Gastrocnemius medialis (tissue), 4 donors: Measurements from ENCODE around the gene AVEN. TPM values are rescaled to one million over a fixed set of nuclear protein-coding genes. Genes with fewer than 3 reads are reported as not detected.

Experiments
- ATAC-seq, 2 donors: fragments of 150-250 bp; one replicate each; pipeline ENCODE4 v1.9.1; 2016
- DNase-seq, 2 donors: peaks; one replicate each; pipeline ENCODE4 v3.0.0-alpha.2; 2019
- H3K27ac ChIP-seq, 4 donors: fragments of 200-600 bp; sonication (generic); 1 replicate in 1 of 4; 2 replicates in 3 of 4; pipeline ENCODE4 v1.5.1; 2016 to 2018; ENCODE audit warnings: mild to moderate bottlenecking in 2 of 4, moderate library complexity in 1 of 4
- H3K27me3 ChIP-seq, 3 donors: fragments of 200-600 bp; sonication (generic) in 2 of 3; 1 replicate in 1 of 3; 2 replicates in 2 of 3; pipeline versions ENCODE4 v1.5.1 to v1.6.0; 2016 to 2019; ENCODE audit warnings: mild to moderate bottlenecking in 1 of 3, moderate library complexity in 1 of 3
- H3K36me3 ChIP-seq, 2 donors: fragments of 200-600 bp; sonication (generic) in 1 of 2; one replicate each; pipeline ENCODE4 v1.5.1; 2017 to 2018
- H3K4me1 ChIP-seq, 2 donors: fragments of 200-600 bp; sonication (generic) in 1 of 2; one replicate each; pipeline ENCODE4 v1.5.1; 2016 to 2017; ENCODE audit warnings: mild to moderate bottlenecking in 2 of 2
- H3K4me3 ChIP-seq, 4 donors: fragments of 200-600 bp; sonication (generic) in 3 of 4; 1 replicate in 1 of 4; 2 replicates in 3 of 4; pipeline ENCODE4 v1.5.1; 2016 to 2019; ENCODE audit warnings: mild to moderate bottlenecking in 2 of 4
- H3K9me3 ChIP-seq, 3 donors: fragments of 200-600 bp; sonication (generic) in 2 of 3; 1 replicate in 1 of 3; 2 replicates in 2 of 3; pipeline ENCODE4 v1.5.1; 2016 to 2019
- CTCF ChIP-seq, 5 experiments: fragments of 450-650 bp in 3 of 5; fragments of 200-600 bp in 2 of 5; sonication (generic) in 2 of 5; IDR thresholded peaks in 4 of 5; conservative IDR thresholded peaks in 1 of 5; 1 replicate in 4 of 5; 2 replicates in 1 of 5; pipeline ENCODE4 v1.5.1; 2016 to 2019; ENCODE audit warnings: antibody characterized with exemption in 5 of 5, mild to moderate bottlenecking in 3 of 5, moderate library complexity in 3 of 5
- POLR2A ChIP-seq, 2 donors: fragments of 450-650 bp; IDR thresholded peaks; one replicate each; pipeline ENCODE4 v1.6.1; 2017; ENCODE audit warnings: antibody characterized with exemption in 2 of 2, mild to moderate bottlenecking in 2 of 2, moderate library complexity in 2 of 2
- in situ Hi-C, 4 donors: fragments of 200-750 bp; cut with MboI; loops; one replicate each; pipeline versions ENCODE4 v1.15.0 to v1.8.0; 2017; ENCODE audit warnings: low sequenced_read_pairs in 4 of 4
- intact Hi-C: fragments of 100-400 bp; cut with DNase I; formaldehyde crosslinking; loops from one replicate; pipeline ENCODE4 v1.15.1; 2023; ENCODE audit warnings: low total_unique reads
- total RNA-seq, 4 donors: library from RNA; depleted of rRNA; stranded (reverse); fragments of >200 nt; gene quantifications; one replicate each; pipeline versions ENCODE4 v1.1.0 to v1.2.3, GENCODE V29; 2016

AVEN gene
- total RNA-seq, 4 donors from 2014 or later = 17.4 to 36.2 (median 21.5) TPM

- no peaks in the 10 kb centered on the region for H3K36me3 ChIP-seq
- no peaks in the 10 kb centered on the region for H3K4me1 ChIP-seq
- no peak overlapping the region for H3K27ac ChIP-seq
- no peak overlapping the region for H3K4me3 ChIP-seq
- TF ChIP-seq POLR2A (IDR thresholded peaks at IDR 0.05) = no peak
- TF ChIP-seq CTCF (IDR thresholded peaks at IDR 0.05 in 4 of 5, conservative IDR thresholded peaks at IDR 0.05 in 1 of 5) = no peak
- no peaks in the 10 kb centered on the region for H3K27me3 ChIP-seq
- in situ Hi-C loops (loop anchor here in 1 of 4 donors (10.0 kb wide), 1 partner anchor 58 kb away; the partner anchor contains the start of genes EMC7 and PGBD4), intact Hi-C loops (no loop called here)
- ATAC-seq (no peak), DNase-seq (no peak)
- H3K9me3 ChIP-seq = no peaks in the 10 kb centered on the region
Observed at GRCh38 chr15:34046471-34047145, 7.6 kb upstream of the AVEN start.

- DNase-seq = no peak
- Histone ChIP-seq H3K27me3 (no peaks in the 10 kb centered on the region), H3K36me3 (no peaks in the 10 kb centered on the region), H3K4me1 (peaks cover 6 to 9% of the 10 kb centered on the region in 2 donors), H3K9me3 (no peaks in the 10 kb centered on the region), H3K27ac (no peak overlapping the region), H3K4me3 (no peak overlapping the region)
- intact Hi-C loops = no loop called here
- no peak for ATAC-seq
- in situ Hi-C loops = loop anchor here in 1 of 4 donors (10.0 kb wide), 1 partner anchor 61 kb away; the partner anchor contains the start of genes EMC7 and PGBD4
- TF ChIP-seq POLR2A (IDR thresholded peaks at IDR 0.05) (no peak), CTCF (IDR thresholded peaks at IDR 0.05 in 4 of 5, conservative IDR thresholded peaks at IDR 0.05 in 1 of 5) (no peak)
Observed at GRCh38 chr15:34043813-34044212, 4.8 kb upstream of the AVEN start.

GRCh38 chr15:34043391-34043790 is 4.4 kb upstream of the AVEN start:
- H3K27me3 ChIP-seq = no peaks in the 10 kb centered on the region
- peaks cover 6 to 9% of the 10 kb centered on the region in 2 donors for H3K4me1 ChIP-seq
- in situ Hi-C loops = loop anchor here in 1 of 4 donors (10.0 kb wide), 1 partner anchor 61 kb away; the partner anchor contains the start of genes EMC7 and PGBD4
- H3K9me3 ChIP-seq = no peaks in the 10 kb centered on the region
- ATAC-seq = no peak
- no peak for TF ChIP-seq POLR2A (IDR thresholded peaks at IDR 0.05)
- TF ChIP-seq CTCF (IDR thresholded peaks at IDR 0.05 in 4 of 5, conservative IDR thresholded peaks at IDR 0.05 in 1 of 5) = no peak
- H3K4me3 ChIP-seq = no peak overlapping the region
- no peaks in the 10 kb centered on the region for H3K36me3 ChIP-seq
- no peak overlapping the region for H3K27ac ChIP-seq
- intact Hi-C loops = no loop called here
- DNase-seq = no peak

GRCh38 chr15:34039790-34040113 is 748 bp upstream of the AVEN start:
- Histone ChIP-seq H3K27me3 (no peaks in the 10 kb centered on the region), H3K9me3 (no peaks in the 10 kb centered on the region), H3K27ac (peak overlapping the region in 2 of 4 donors; percentile 87 to 93), H3K4me3 (peak overlapping the region in 3 of 4 donors; percentile 80 to 88 (median 83)), H3K4me1 (peaks cover 10 to 14% of the 10 kb centered on the region in 2 donors), H3K36me3 (no peaks in the 10 kb centered on the region)
- intact Hi-C loops (loop anchor here (2.0 to 10.0 kb wide), 2 partner anchors 63 to 305 kb away; partner anchors contain the start of genes NOP10, NUTM1 and PGBD4), in situ Hi-C loops (loop anchor here in 1 of 4 donors (10.0 kb wide), 1 partner anchor 65 kb away; the partner anchor contains the start of genes EMC7 and PGBD4)
- ATAC-seq (no peak), DNase-seq (no peak)
- TF ChIP-seq CTCF (IDR thresholded peaks at IDR 0.05 in 4 of 5, conservative IDR thresholded peaks at IDR 0.05 in 1 of 5) (no peak), POLR2A (IDR thresholded peaks at IDR 0.05) (no peak)
